CD4-positive, alpha-beta T cell treated with Interferon gamma for 1 hour (primary cell): ENCODE measurements around the gene LRRC27.
A peak's percentile ranks its signal among the peaks of the same experiment; 100 is the strongest.

Experiments
- DNase-seq: peaks from one replicate; pipeline ENCODE4 v3.0.0-alpha.2; 2020

LRRC27 gene

GRCh38 chr10:132339276-132339675, 7.3 kb downstream of the LRRC27 start:
- no peak for DNase-seq

- no peak for DNase-seq
Observed at GRCh38 chr10:132341017-132341416, 9.0 kb downstream of the LRRC27 start.

GRCh38 chr10:132341781-132342180, 9.8 kb downstream of the LRRC27 start:
- no peak for DNase-seq

GRCh38 chr10:132342553-132342952, 10.6 kb downstream of the LRRC27 start:
- DNase-seq: no peak

GRCh38 chr10:132344386-132344785, 12.4 kb downstream of the LRRC27 start:
- DNase-seq: no peak

GRCh38 chr10:132345345-132345744, 13.4 kb downstream of the LRRC27 start:
- no peak for DNase-seq

GRCh38 chr10:132346806-132347205, 14.8 kb downstream of the LRRC27 start:
- no peak for DNase-seq

GRCh38 chr10:132347211-132347930, 15.4 kb downstream of the LRRC27 start:
- DNase-seq: no peak

- no peak for DNase-seq
Observed at GRCh38 chr10:132347931-132348267, 15.9 kb downstream of the LRRC27 start.

- no peak for DNase-seq
Observed at GRCh38 chr10:132349766-132350165, 17.8 kb downstream of the LRRC27 start.

GRCh38 chr10:132350391-132350790, 18.4 kb downstream of the LRRC27 start:
- no peak for DNase-seq

- DNase-seq: no peak
Observed at GRCh38 chr10:132350946-132351345, 19.0 kb downstream of the LRRC27 start.

- no peak for DNase-seq
Observed at GRCh38 chr10:132351611-132352010, 19.6 kb downstream of the LRRC27 start.

GRCh38 chr10:132352462-132353308, 20.7 kb downstream of the LRRC27 start:
- peak; percentile 60 for DNase-seq

- DNase-seq: no peak
Observed at GRCh38 chr10:132353456-132354355, 21.7 kb downstream of the LRRC27 start.

GRCh38 chr10:132354356-132355094, 22.5 kb downstream of the LRRC27 start:
- no peak for DNase-seq

GRCh38 chr10:132355297-132355696, 23.3 kb downstream of the LRRC27 start:
- DNase-seq: no peak

GRCh38 chr10:132355754-132356153, 23.8 kb downstream of the LRRC27 start:
- no peak for DNase-seq

- DNase-seq: no peak
Observed at GRCh38 chr10:132356621-132357195, 24.7 kb downstream of the LRRC27 start.

GRCh38 chr10:132357286-132358058, 25.5 kb downstream of the LRRC27 start:
- no peak for DNase-seq

- no peak for DNase-seq
Observed at GRCh38 chr10:132359305-132360040, 27.5 kb downstream of the LRRC27 start.
